Measurements from ENCODE around the gene SRM.

Gene SRM

GRCh38 chr1:11044086-11044848 lies 15.6 kb downstream of the SRM start:
- no peak overlapping the region for H3K27ac ChIP-seq (ENCODE audit: low read length, poor library complexity, severe bottlenecking)
- H3K9ac ChIP-seq (ENCODE audit: low read length), result no peak overlapping the region
- H3K9me3 ChIP-seq (ENCODE audit: control insufficient read depth, low read length), result peaks cover 7% of the 10 kb centered on the region
- H4K8ac ChIP-seq (ENCODE audit: low read length), result no peak overlapping the region
- no peaks in the 10 kb centered on the region for H3K36me3 ChIP-seq (ENCODE audit: control insufficient read depth in 1 of 2, insufficient read depth in 2 of 2, low read depth in 1 of 2, low read length in 2 of 2)
- no peak overlapping the region for H3K18ac ChIP-seq (ENCODE audit: low read depth in 1 of 2, low read length in 2 of 2)
- no peak for DNase-seq
- no peak overlapping the region for H3K4me2 ChIP-seq (ENCODE audit: low read length, poor library complexity, severe bottlenecking)
- H3K79me1 ChIP-seq (replicated peaks; ENCODE audit: low read length, poor library complexity, severe bottlenecking), result no peaks in the 10 kb centered on the region
- no peak overlapping the region for H2BK12ac ChIP-seq (ENCODE audit: low read length in 2 of 2)
- no peak overlapping the region for H3K14ac ChIP-seq (ENCODE audit: low read length in 2 of 2)
- no peak overlapping the region for H2BK15ac ChIP-seq (ENCODE audit: low read depth, poor library complexity, severe bottlenecking)
- no peak overlapping the region for H3K4me3 ChIP-seq (ENCODE audit: insufficient read depth in 1 of 2, low read depth in 1 of 2, low read length in 2 of 2)
- H3K23ac ChIP-seq (ENCODE audit: low read length in 2 of 2), result no peak overlapping the region
- H2BK120ac ChIP-seq (ENCODE audit: low read depth, low read length), result no peak overlapping the region
- no peak overlapping the region for H2BK5ac ChIP-seq (ENCODE audit: low read depth, low read length, poor library complexity, severe bottlenecking)
- no peak overlapping the region for H2AFZ ChIP-seq (ENCODE audit: low read depth, low read length)
- no peak overlapping the region for H4K91ac ChIP-seq (ENCODE audit: low read length)
- peaks cover 0 to 28% of the 10 kb centered on the region in 2 experiments for H3K27me3 ChIP-seq (ENCODE audit: control insufficient read depth in 1 of 2, insufficient read depth in 1 of 2, low read length in 2 of 2)
- no peaks in the 10 kb centered on the region for H3K4me1 ChIP-seq (ENCODE audit: control insufficient read depth, insufficient read depth, low read depth, low read length)
- no peak overlapping the region for H3K4ac ChIP-seq (ENCODE audit: low read depth in 1 of 2, low read length in 2 of 2)
- no peak overlapping the region for H2AK5ac ChIP-seq (ENCODE audit: low read length, severe bottlenecking)
- 77% methylated on average over 13 of the region's 16 CpGs for WGBS

DNA sequence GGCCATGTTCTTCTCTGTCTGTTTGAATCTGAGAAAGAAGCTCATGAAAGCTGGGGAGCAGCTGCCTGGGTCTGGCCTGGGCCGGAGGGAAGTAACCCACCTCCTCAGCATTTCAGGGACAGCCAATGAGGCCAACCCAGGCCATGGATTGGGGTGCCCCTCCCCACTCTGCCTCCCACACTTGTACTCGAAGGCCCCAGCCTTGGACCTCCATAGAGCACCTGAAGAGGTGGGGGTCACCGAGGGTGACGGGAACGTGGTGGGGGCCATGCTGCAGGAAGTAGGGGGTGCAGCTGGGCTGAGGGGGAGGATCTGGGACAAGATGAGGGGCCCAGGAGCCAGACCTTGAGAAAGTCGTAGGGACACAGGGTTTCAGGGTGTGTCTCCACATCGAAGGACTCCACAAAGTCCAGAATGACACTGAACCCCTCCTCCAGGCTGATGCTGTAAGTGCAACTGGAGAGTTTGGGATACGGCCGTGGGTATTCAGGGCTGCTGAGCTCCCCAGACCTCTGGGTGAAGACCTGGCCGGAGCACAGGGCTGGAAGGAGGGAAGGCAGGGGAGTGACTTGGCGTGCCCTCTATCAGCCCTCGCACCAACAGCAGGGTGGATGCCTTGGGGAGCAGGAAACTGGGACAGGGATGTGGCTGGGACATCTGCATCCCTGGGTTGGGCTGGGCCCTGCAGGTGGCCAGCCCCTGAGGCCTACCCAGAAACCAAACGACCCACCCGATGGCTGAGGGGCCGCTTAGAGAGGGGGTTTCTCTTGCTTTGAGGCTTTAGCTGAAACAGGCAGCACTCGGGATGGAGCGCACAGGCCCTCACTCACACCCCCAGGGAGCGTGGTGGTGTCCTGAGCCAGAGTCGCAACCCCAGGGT lies 16.6 kb downstream of the SRM start:
- peaks cover 10 to 38% of the 10 kb centered on the region in 2 experiments for H3K27me3 ChIP-seq (ENCODE audit: control insufficient read depth in 1 of 2, insufficient read depth in 1 of 2, low read length in 2 of 2)
- H3K4me2 ChIP-seq (ENCODE audit: low read length, poor library complexity, severe bottlenecking), result no peak overlapping the region
- H2BK120ac ChIP-seq (ENCODE audit: low read depth, low read length), result no peak overlapping the region
- 79% methylated on average over 18 of the region's 19 CpGs for WGBS
- no peak overlapping the region for H4K8ac ChIP-seq (ENCODE audit: low read length)
- no peaks in the 10 kb centered on the region for H3K79me1 ChIP-seq (replicated peaks; ENCODE audit: low read length, poor library complexity, severe bottlenecking)
- no peaks in the 10 kb centered on the region for H3K4me1 ChIP-seq (ENCODE audit: control insufficient read depth, insufficient read depth, low read depth, low read length)
- no peaks in the 10 kb centered on the region for H3K36me3 ChIP-seq (ENCODE audit: control insufficient read depth in 1 of 2, insufficient read depth in 2 of 2, low read depth in 1 of 2, low read length in 2 of 2)
- DNase-seq, result no peak
- H2AK5ac ChIP-seq (ENCODE audit: low read length, severe bottlenecking), result no peak overlapping the region
- no peak overlapping the region for H2AFZ ChIP-seq (ENCODE audit: low read depth, low read length)
- H2BK5ac ChIP-seq (ENCODE audit: low read depth, low read length, poor library complexity, severe bottlenecking), result no peak overlapping the region
- H3K9me3 ChIP-seq (ENCODE audit: control insufficient read depth, low read length), result peaks cover 7% of the 10 kb centered on the region
- H3K9ac ChIP-seq (ENCODE audit: low read length), result no peak overlapping the region
- H4K91ac ChIP-seq (ENCODE audit: low read length), result no peak overlapping the region
- no peak overlapping the region for H3K23ac ChIP-seq (ENCODE audit: low read length in 2 of 2)
- no peak overlapping the region for H3K27ac ChIP-seq (ENCODE audit: low read length, poor library complexity, severe bottlenecking)
- no peak overlapping the region for H2BK12ac ChIP-seq (ENCODE audit: low read length in 2 of 2)
- H3K18ac ChIP-seq (ENCODE audit: low read depth in 1 of 2, low read length in 2 of 2), result no peak overlapping the region
- H2BK15ac ChIP-seq (ENCODE audit: low read depth, poor library complexity, severe bottlenecking), result no peak overlapping the region
- no peak overlapping the region for H3K4me3 ChIP-seq (ENCODE audit: insufficient read depth in 1 of 2, low read depth in 1 of 2, low read length in 2 of 2)
- H3K14ac ChIP-seq (ENCODE audit: low read length in 2 of 2), result no peak overlapping the region
- H3K4ac ChIP-seq (ENCODE audit: low read depth in 1 of 2, low read length in 2 of 2), result no peak overlapping the region

- no peaks in the 10 kb centered on the region for H3K79me1 ChIP-seq (replicated peaks; ENCODE audit: low read length, poor library complexity, severe bottlenecking)
- no peak overlapping the region for H2BK15ac ChIP-seq (ENCODE audit: low read depth, poor library complexity, severe bottlenecking)
- peaks cover 7% of the 10 kb centered on the region for H3K9me3 ChIP-seq (ENCODE audit: control insufficient read depth, low read length)
- no peak overlapping the region for H3K4me3 ChIP-seq (ENCODE audit: insufficient read depth in 1 of 2, low read depth in 1 of 2, low read length in 2 of 2)
- no peak overlapping the region for H3K4me2 ChIP-seq (ENCODE audit: low read length, poor library complexity, severe bottlenecking)
- H4K91ac ChIP-seq (ENCODE audit: low read length), result no peak overlapping the region
- H3K9ac ChIP-seq (ENCODE audit: low read length), result no peak overlapping the region
- no peak overlapping the region for H3K27ac ChIP-seq (ENCODE audit: low read length, poor library complexity, severe bottlenecking)
- peaks cover 12 to 40% of the 10 kb centered on the region in 2 experiments for H3K27me3 ChIP-seq (ENCODE audit: control insufficient read depth in 1 of 2, insufficient read depth in 1 of 2, low read length in 2 of 2)
- no peak overlapping the region for H2AFZ ChIP-seq (ENCODE audit: low read depth, low read length)
- no peak overlapping the region for H2AK5ac ChIP-seq (ENCODE audit: low read length, severe bottlenecking)
- no peak overlapping the region for H3K18ac ChIP-seq (ENCODE audit: low read depth in 1 of 2, low read length in 2 of 2)
- no peak overlapping the region for H2BK12ac ChIP-seq (ENCODE audit: low read length in 2 of 2)
- no peaks in the 10 kb centered on the region for H3K36me3 ChIP-seq (ENCODE audit: control insufficient read depth in 1 of 2, insufficient read depth in 2 of 2, low read depth in 1 of 2, low read length in 2 of 2)
- WGBS, result 84% methylated on average over 3 of the region's 3 CpGs
- no peak overlapping the region for H4K8ac ChIP-seq (ENCODE audit: low read length)
- no peak overlapping the region for H3K14ac ChIP-seq (ENCODE audit: low read length in 2 of 2)
- H2BK5ac ChIP-seq (ENCODE audit: low read depth, low read length, poor library complexity, severe bottlenecking), result no peak overlapping the region
- H3K23ac ChIP-seq (ENCODE audit: low read length in 2 of 2), result no peak overlapping the region
- DNase-seq, result no peak
- no peak overlapping the region for H2BK120ac ChIP-seq (ENCODE audit: low read depth, low read length)
- H3K4me1 ChIP-seq (ENCODE audit: control insufficient read depth, insufficient read depth, low read depth, low read length), result no peaks in the 10 kb centered on the region
- H3K4ac ChIP-seq (ENCODE audit: low read depth in 1 of 2, low read length in 2 of 2), result no peak overlapping the region
Measured at GRCh38 chr1:11042065-11042464, 17.8 kb downstream of the SRM start.

GRCh38 chr1:11041048-11041447 lies 18.8 kb downstream of the SRM start:
- H3K79me1 ChIP-seq (replicated peaks; ENCODE audit: low read length, poor library complexity, severe bottlenecking), result no peaks in the 10 kb centered on the region
- H3K9ac ChIP-seq (ENCODE audit: low read length), result no peak overlapping the region
- no peak overlapping the region for H2BK120ac ChIP-seq (ENCODE audit: low read depth, low read length)
- H3K27me3 ChIP-seq (ENCODE audit: control insufficient read depth in 1 of 2, insufficient read depth in 1 of 2, low read length in 2 of 2), result peaks cover 12 to 44% of the 10 kb centered on the region in 2 experiments
- H3K27ac ChIP-seq (ENCODE audit: low read length, poor library complexity, severe bottlenecking), result no peak overlapping the region
- H3K23ac ChIP-seq (ENCODE audit: low read length in 2 of 2), result no peak overlapping the region
- H2AK5ac ChIP-seq (ENCODE audit: low read length, severe bottlenecking), result no peak overlapping the region
- no peak overlapping the region for H2BK15ac ChIP-seq (ENCODE audit: low read depth, poor library complexity, severe bottlenecking)
- H3K9me3 ChIP-seq (ENCODE audit: control insufficient read depth, low read length), result peaks cover 7% of the 10 kb centered on the region
- H3K4me1 ChIP-seq (ENCODE audit: control insufficient read depth, insufficient read depth, low read depth, low read length), result no peaks in the 10 kb centered on the region
- no peak overlapping the region for H2BK5ac ChIP-seq (ENCODE audit: low read depth, low read length, poor library complexity, severe bottlenecking)
- no peak overlapping the region for H4K91ac ChIP-seq (ENCODE audit: low read length)
- H4K8ac ChIP-seq (ENCODE audit: low read length), result no peak overlapping the region
- H3K4me2 ChIP-seq (ENCODE audit: low read length, poor library complexity, severe bottlenecking), result no peak overlapping the region
- H2AFZ ChIP-seq (ENCODE audit: low read depth, low read length), result no peak overlapping the region
- DNase-seq, result no peak
- no peak overlapping the region for H2BK12ac ChIP-seq (ENCODE audit: low read length in 2 of 2)
- H3K4me3 ChIP-seq (ENCODE audit: insufficient read depth in 1 of 2, low read depth in 1 of 2, low read length in 2 of 2), result no peak overlapping the region
- H3K4ac ChIP-seq (ENCODE audit: low read depth in 1 of 2, low read length in 2 of 2), result no peak overlapping the region
- H3K18ac ChIP-seq (ENCODE audit: low read depth in 1 of 2, low read length in 2 of 2), result no peak overlapping the region
- H3K14ac ChIP-seq (ENCODE audit: low read length in 2 of 2), result no peak overlapping the region
- H3K36me3 ChIP-seq (ENCODE audit: control insufficient read depth in 1 of 2, insufficient read depth in 2 of 2, low read depth in 1 of 2, low read length in 2 of 2), result no peaks in the 10 kb centered on the region

Measured in mesenchymal stem cell (in vitro differentiated cells and primary cell).